HCT116 (cell line): ENCODE data around the gene SDK1.

Source experiments
- EZH2 ChIP-seq: fragments of 200-600 bp; sonication (generic); IDR thresholded peaks from 2 replicates; pipeline ENCODE4 v1.6.1; 2017; ENCODE audit warnings: antibody characterized with exemption, mixed run types
- POLR2A ChIP-seq: IDR thresholded peaks from 2 replicates; pipeline ENCODE4 v1.7.0; 2011; ENCODE audit warnings: borderline replicate concordance; ENCODE audit not compliant: insufficient read depth, insufficient read length; ENCODE audit errors: extremely low read depth
- POLR2AphosphoS5 ChIP-seq: IDR thresholded peaks from 2 replicates; pipeline ENCODE4 v1.6.1; 2011; ENCODE audit warnings: mild to moderate bottlenecking, low read depth, low read length, moderate library complexity
- REST ChIP-seq: IDR thresholded peaks from 2 replicates; pipeline ENCODE4 v1.6.1; 2012; ENCODE audit warnings: low read depth
- SIN3A ChIP-seq: IDR thresholded peaks from 2 replicates; pipeline ENCODE4 v1.6.1; 2012; ENCODE audit warnings: low read depth
- TF ChIP-seq, protein P1 (sequence below), 3 experiments: fragments of 200-600 bp in 1 of 3; sonication (generic) in 1 of 3; IDR thresholded peaks in 2 of 3; conservative IDR thresholded peaks in 1 of 3; 2 replicates each; pipeline ENCODE4 v1.5.1; 2012 to 2017; ENCODE audit warnings: low read depth in 2 of 3, low read length in 2 of 3, antibody characterized with exemption in 1 of 3, borderline replicate concordance in 1 of 3, control low read depth in 1 of 3, mild to moderate bottlenecking in 1 of 3, mixed read lengths in 1 of 3, mixed run types in 1 of 3, moderate library complexity in 1 of 3; ENCODE audit not compliant: insufficient read depth in 1 of 3

GRCh38 chr7:4066206-4066605, 765.2 kb downstream of the SDK1 start:
- TF ChIP-seq POLR2AphosphoS5 (no peak), EZH2 (no peak), POLR2A (no peak), SIN3A (no peak), REST (no peak)
- TF ChIP-seq, protein P1, sequence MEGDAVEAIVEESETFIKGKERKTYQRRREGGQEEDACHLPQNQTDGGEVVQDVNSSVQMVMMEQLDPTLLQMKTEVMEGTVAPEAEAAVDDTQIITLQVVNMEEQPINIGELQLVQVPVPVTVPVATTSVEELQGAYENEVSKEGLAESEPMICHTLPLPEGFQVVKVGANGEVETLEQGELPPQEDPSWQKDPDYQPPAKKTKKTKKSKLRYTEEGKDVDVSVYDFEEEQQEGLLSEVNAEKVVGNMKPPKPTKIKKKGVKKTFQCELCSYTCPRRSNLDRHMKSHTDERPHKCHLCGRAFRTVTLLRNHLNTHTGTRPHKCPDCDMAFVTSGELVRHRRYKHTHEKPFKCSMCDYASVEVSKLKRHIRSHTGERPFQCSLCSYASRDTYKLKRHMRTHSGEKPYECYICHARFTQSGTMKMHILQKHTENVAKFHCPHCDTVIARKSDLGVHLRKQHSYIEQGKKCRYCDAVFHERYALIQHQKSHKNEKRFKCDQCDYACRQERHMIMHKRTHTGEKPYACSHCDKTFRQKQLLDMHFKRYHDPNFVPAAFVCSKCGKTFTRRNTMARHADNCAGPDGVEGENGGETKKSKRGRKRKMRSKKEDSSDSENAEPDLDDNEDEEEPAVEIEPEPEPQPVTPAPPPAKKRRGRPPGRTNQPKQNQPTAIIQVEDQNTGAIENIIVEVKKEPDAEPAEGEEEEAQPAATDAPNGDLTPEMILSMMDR (IDR thresholded peaks at IDR 0.05 in 2 of 3, conservative IDR thresholded peaks at IDR 0.05 in 1 of 3; ENCODE audit: borderline replicate concordance in 1 of 3, insufficient read depth in 1 of 3, low read depth in 2 of 3, low read length in 2 of 3), result no peak
